ENCODE data around the gene LRRC46. TPM values are rescaled to one million over a fixed set of nuclear protein-coding genes. Genes with fewer than 3 reads are reported as not detected.

LRRC46 gene
- total RNA-seq, 1 experiment from 2014 or later, result 0.44 TPM

DNA sequence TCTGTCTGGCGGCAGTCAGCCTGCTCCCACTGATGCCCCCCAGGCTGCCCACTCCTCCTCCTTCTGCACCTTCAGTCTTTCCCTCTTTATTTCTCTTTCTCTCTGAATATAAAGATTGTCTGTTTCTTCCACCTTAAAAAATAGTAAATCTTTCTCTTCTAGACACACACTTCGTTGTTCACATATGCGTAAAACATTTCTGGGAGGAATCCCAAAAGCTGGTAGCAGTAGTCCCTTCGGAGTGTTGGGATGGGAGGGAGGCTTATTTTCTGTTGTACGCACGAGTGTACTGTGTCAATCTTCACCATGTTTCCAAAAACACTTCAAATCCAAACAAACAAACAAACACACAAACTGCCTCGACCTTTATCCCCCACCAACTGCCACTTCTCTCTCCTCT lies 19.8 kb upstream of the LRRC46 start:
- DNase-seq, result no peak
- H3K4me2 ChIP-seq (ENCODE audit: low read length), result no peak overlapping the region
- H3F3A ChIP-seq (ENCODE audit: low read length, unreplicated experiment), result no peaks in the 10 kb centered on the region
- no peak overlapping the region for H3K27ac ChIP-seq (ENCODE audit: low read length)
- CTCF ChIA-PET, result no interaction called here
- POLR2A ChIA-PET (ENCODE audit: unreplicated experiment), result no interaction called here
- no peak overlapping the region for H2AFZ ChIP-seq (ENCODE audit: low read length)
- BruUV-seq (replicated peaks), result no TSS peak
- H3K4me1 ChIP-seq (ENCODE audit: insufficient read depth, low read length), result peaks cover 23% of the 10 kb centered on the region
- H3K27me3 ChIP-seq (ENCODE audit: low read length), result no peaks in the 10 kb centered on the region
- no peak overlapping the region for H3K4me3 ChIP-seq (ENCODE audit: low read length)
- no peak overlapping the region for H3K9ac ChIP-seq (ENCODE audit: low read length)
- no peaks in the 10 kb centered on the region for H3K9me2 ChIP-seq (replicated peaks; ENCODE audit: low read length)
- TF ChIP-seq, protein P1, sequence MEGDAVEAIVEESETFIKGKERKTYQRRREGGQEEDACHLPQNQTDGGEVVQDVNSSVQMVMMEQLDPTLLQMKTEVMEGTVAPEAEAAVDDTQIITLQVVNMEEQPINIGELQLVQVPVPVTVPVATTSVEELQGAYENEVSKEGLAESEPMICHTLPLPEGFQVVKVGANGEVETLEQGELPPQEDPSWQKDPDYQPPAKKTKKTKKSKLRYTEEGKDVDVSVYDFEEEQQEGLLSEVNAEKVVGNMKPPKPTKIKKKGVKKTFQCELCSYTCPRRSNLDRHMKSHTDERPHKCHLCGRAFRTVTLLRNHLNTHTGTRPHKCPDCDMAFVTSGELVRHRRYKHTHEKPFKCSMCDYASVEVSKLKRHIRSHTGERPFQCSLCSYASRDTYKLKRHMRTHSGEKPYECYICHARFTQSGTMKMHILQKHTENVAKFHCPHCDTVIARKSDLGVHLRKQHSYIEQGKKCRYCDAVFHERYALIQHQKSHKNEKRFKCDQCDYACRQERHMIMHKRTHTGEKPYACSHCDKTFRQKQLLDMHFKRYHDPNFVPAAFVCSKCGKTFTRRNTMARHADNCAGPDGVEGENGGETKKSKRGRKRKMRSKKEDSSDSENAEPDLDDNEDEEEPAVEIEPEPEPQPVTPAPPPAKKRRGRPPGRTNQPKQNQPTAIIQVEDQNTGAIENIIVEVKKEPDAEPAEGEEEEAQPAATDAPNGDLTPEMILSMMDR (conservative IDR thresholded peaks at IDR 0.05; ENCODE audit: low read depth, low read length), result no peak
- TF ChIP-seq EZH2phosphoT487 (IDR thresholded peaks at IDR 0.05; ENCODE audit: borderline replicate concordance, low read length), result no peak
- TF ChIP-seq EZH2 (IDR thresholded peaks at IDR 0.05; ENCODE audit: low read length, unreplicated experiment), result no peak
- peaks cover 43% of the 10 kb centered on the region for H3K36me3 ChIP-seq (ENCODE audit: low read depth, low read length)
- no peak for ATAC-seq
- peaks cover 20% of the 10 kb centered on the region for H4K20me1 ChIP-seq (ENCODE audit: low read length)
- intact Hi-C loops (cut with micrococcal nuclease), result no loop called here
- H3K9me3 ChIP-seq (ENCODE audit: low read length), result no peaks in the 10 kb centered on the region
- H3K79me2 ChIP-seq (ENCODE audit: low read length), result no peaks in the 10 kb centered on the region

DNA sequence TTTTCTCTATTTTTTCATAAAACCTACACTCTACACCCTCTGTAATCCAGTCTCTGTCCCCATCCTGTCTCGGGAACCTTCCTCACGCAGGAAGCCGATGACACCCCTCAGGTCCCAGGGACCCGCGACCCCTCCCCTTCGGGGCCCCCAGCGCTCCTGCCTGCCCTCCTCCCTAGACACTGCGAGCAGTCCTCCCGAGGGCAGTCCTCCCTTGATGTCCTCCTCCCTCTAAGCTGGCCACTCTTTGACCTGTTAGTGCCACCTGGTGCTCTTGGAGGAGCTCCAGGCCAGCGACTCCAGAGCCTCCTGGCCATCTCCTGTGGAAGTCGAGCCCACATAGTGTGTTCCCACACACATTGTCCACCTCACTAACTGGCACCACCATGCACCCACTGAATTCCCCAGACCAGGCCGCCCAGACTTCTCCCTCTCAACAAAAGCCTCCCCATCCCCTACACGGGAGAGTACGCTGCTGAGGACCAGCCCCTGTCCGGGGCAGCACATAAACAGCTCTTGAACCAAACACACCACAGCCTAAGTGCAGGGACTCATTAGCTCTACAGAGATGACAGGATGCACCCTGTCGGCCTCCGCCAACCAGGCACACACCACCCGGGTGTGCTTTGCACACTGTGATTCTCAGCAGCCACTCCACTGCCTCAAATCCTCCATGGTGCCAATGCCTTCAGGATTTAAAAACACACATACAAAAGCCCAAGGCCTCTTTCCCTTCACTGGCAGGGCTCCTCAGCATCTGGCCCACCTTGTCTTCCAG lies 19.1 kb upstream of the LRRC46 start:
- H3K4me3 ChIP-seq (ENCODE audit: low read length), result no peak overlapping the region

GRCh38 chr17:47813077-47813476 lies 18.4 kb upstream of the LRRC46 start:
- peaks cover 20% of the 10 kb centered on the region for H4K20me1 ChIP-seq (ENCODE audit: low read length)
- no peaks in the 10 kb centered on the region for H3K9me3 ChIP-seq (ENCODE audit: low read length)
- H3K4me1 ChIP-seq (ENCODE audit: insufficient read depth, low read length), result peaks cover 23% of the 10 kb centered on the region
- no peaks in the 10 kb centered on the region for H3K79me2 ChIP-seq (ENCODE audit: low read length)
- intact Hi-C loops (cut with micrococcal nuclease), result no loop called here
- ChIA-PET POLR2A (ENCODE audit: unreplicated experiment) (no interaction called here), CTCF (no interaction called here)
- no TSS peak for BruUV-seq (replicated peaks)
- no peak overlapping the region for H3K4me2 ChIP-seq (ENCODE audit: low read length)
- H3K27me3 ChIP-seq (ENCODE audit: low read length), result no peaks in the 10 kb centered on the region
- H2AFZ ChIP-seq (ENCODE audit: low read length), result no peak overlapping the region
- no peak overlapping the region for H3K27ac ChIP-seq (ENCODE audit: low read length)
- TF ChIP-seq EZH2phosphoT487 (IDR thresholded peaks at IDR 0.05; ENCODE audit: borderline replicate concordance, low read length) (no peak), EZH2 (IDR thresholded peaks at IDR 0.05; ENCODE audit: low read length, unreplicated experiment) (no peak)
- TF ChIP-seq, protein P1 (conservative IDR thresholded peaks at IDR 0.05; ENCODE audit: low read depth, low read length), result no peak
- H3K9me2 ChIP-seq (replicated peaks; ENCODE audit: low read length), result no peaks in the 10 kb centered on the region
- no peaks in the 10 kb centered on the region for H3F3A ChIP-seq (ENCODE audit: low read length, unreplicated experiment)
- DNase-seq, result no peak
- peaks cover 34% of the 10 kb centered on the region for H3K36me3 ChIP-seq (ENCODE audit: low read depth, low read length)
- ATAC-seq, result no peak
- H3K4me3 ChIP-seq (ENCODE audit: low read length), result no peak overlapping the region
- no peak overlapping the region for H3K9ac ChIP-seq (ENCODE audit: low read length)

More for the DNA sequence above, 19.1 kb upstream of the LRRC46 start:
- ChIA-PET POLR2A (ENCODE audit: unreplicated experiment) (no interaction called here), CTCF (no interaction called here)
- no peak overlapping the region for H3K9ac ChIP-seq (ENCODE audit: low read length)
- ATAC-seq (no peak), DNase-seq (no peak)
- no peaks in the 10 kb centered on the region for H3K9me2 ChIP-seq (replicated peaks; ENCODE audit: low read length)
- no peaks in the 10 kb centered on the region for H3K79me2 ChIP-seq (ENCODE audit: low read length)
- BruUV-seq (replicated peaks), result no TSS peak
- no peak overlapping the region for H3K27ac ChIP-seq (ENCODE audit: low read length)
- no peak overlapping the region for H2AFZ ChIP-seq (ENCODE audit: low read length)
- no peaks in the 10 kb centered on the region for H3K9me3 ChIP-seq (ENCODE audit: low read length)
- peaks cover 23% of the 10 kb centered on the region for H3K4me1 ChIP-seq (ENCODE audit: insufficient read depth, low read length)
- intact Hi-C loops (cut with micrococcal nuclease), result no loop called here
- no peak overlapping the region for H3K4me2 ChIP-seq (ENCODE audit: low read length)
- peaks cover 20% of the 10 kb centered on the region for H4K20me1 ChIP-seq (ENCODE audit: low read length)
- no peaks in the 10 kb centered on the region for H3F3A ChIP-seq (ENCODE audit: low read length, unreplicated experiment)
- no peaks in the 10 kb centered on the region for H3K27me3 ChIP-seq (ENCODE audit: low read length)
- peaks cover 41% of the 10 kb centered on the region for H3K36me3 ChIP-seq (ENCODE audit: low read depth, low read length)
- TF ChIP-seq EZH2phosphoT487 (IDR thresholded peaks at IDR 0.05; ENCODE audit: borderline replicate concordance, low read length) (no peak), EZH2 (IDR thresholded peaks at IDR 0.05; ENCODE audit: low read length, unreplicated experiment) (no peak)
- TF ChIP-seq, protein P1 (conservative IDR thresholded peaks at IDR 0.05; ENCODE audit: low read depth, low read length), result no peak

Data from PC-3 (cell line).